Right renal pelvis (tissue), 4 donors: ENCODE measurements around the gene TNS4. TPM values are rescaled to one million over a fixed set of nuclear protein-coding genes. Genes with fewer than 3 reads are reported as not detected.

ENCODE experiments used
- DNase-seq, 4 donors: peaks; one replicate each; pipeline ENCODE4 v3.0.0-alpha.2; 2013; ENCODE audit warnings: low read depth in 4 of 4, low spot score in 3 of 4, missing footprints in 1 of 4
- polyA plus RNA-seq, 4 donors: library from polyadenylated mRNA; unstranded; fragments of 120-200 nt; gene quantifications; one replicate each; pipeline ENCODE4 v1.2.1, GENCODE V29; 2013; ENCODE audit not compliant: insufficient read length in 4 of 4

Gene TNS4
- polyA plus RNA-seq, 4 donors: 0.14 TPM; not detected in 2

- no peak for DNase-seq
Observed at GRCh38 chr17:40443988-40444899, 57.2 kb downstream of the TNS4 start.

GRCh38 chr17:40443196-40443987 lies 58.0 kb downstream of the TNS4 start, which contains the start of gene IGFBP4:
Gene IGFBP4 (plus strand): TSS chr17:40443450. CDS start chr17:40443736, 286 bp downstream.
- no peak for DNase-seq

DNA sequence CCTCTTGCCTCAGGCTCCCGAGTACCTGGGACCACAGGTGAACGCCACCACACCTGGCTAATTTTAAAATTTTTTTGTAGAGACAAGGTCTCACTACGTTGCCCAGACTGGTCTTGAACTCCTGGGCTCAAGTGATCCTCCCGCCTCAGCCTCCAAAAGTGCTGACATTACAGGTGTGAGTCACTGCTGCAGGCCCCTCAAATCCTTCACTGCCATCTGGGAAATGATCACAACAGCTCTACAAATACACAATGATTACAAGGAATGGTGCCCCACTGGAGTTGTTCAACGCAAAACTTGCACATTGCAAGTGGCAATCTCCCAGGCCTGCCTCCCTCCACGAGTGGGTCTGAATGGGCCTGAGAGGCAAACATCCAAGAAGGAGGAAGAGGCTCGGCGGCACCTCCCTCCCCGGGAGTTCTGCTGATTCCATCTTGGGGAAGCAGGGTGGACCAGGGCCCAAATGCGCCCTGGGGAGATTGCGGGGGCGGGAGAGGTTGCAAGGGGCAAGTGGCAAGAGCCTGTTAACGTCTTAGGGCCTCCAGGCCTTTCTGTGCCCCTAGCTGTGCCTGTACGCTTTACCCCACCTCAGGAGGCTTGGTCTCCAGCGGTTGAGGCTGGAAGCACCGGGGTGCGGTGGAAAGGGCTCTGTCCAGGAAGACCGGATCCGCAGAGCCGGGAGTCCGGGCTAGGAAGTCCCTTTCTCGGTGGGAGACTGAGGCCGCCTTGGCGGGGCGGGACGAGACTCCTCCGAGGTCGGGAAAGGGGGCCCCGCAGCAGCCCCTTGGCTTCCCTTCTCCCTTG lies 58.8 kb downstream of the TNS4 start:
- no peak for DNase-seq

- DNase-seq: no peak
Observed at GRCh38 chr17:40440166-40440565, 61.3 kb downstream of the TNS4 start.

DNA sequence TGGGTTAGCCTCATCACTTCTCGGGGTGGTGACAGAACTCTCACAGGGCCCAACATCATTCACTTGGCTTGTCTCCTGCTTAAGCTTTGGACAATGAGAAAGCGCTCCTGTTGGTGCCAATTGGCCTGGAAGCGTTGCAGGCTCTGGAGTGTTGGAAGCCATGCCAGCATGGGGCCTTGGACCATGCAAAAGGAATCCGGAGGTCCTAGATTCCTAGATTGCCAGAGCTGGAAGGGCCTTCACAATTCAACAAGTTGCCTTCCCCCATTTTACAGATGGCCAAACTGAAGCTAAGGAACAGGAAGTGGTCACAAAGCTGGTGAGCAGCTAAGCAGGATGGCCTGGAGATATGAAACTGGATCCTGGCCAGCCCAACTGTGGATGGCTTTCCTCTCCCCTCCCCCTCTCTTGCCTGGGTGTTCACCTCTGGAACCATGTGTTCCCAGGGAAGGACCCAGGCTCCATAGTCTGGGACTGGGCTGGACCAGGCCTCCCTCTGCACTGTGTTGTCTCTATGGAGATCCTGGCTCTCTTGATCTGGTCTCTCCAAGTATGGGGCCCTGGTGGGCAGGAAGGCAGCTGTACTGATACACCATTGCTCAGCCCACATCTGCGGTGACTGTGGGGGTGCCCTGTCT lies 64.2 kb downstream of the TNS4 start:
- DNase-seq: no peak

GRCh38 chr17:40436636-40437035 lies 64.8 kb downstream of the TNS4 start:
- no peak for DNase-seq

DNA sequence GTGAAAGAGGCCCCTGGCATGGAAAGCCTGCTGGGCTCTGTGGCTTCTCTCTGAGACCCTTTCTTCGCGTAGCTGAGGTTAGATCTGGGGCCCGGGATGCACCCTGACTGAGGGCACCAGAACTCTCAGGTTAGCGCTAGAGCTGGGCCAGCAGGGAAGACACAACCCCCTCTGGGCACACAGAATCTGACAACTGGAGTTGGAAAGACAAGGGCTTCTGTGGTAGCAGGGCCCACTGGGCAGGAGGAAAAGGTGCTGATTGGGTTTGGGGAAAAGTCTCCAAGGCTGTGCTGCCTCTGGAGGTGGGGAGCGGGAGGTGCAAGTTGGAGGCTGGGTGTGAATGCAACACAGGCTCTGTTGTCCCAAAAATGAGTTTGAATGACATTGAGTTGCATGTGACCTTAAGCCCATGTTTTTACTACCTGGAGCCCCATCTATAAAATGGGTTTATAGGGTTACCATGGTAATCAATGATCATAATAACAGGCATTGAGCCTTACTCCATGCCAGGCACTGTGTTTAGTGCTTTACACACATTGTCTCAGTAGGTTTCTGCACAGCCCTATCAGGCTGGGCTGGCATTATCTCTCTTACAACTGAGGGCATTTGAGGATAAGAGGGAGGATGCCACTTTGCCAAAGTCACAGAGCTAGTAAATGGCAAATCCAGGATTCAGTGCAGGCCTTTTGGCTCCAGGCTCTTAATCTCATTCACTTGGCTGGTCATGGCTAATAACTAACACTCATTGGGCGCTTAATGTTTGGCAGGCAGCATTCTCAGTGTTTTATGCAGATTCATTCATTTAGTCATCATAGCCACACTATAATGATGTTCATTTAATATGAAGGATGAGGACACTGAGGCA lies 67.6 kb downstream of the TNS4 start:
- DNase-seq: no peak

GRCh38 chr17:40432864-40433528 lies 68.4 kb downstream of the TNS4 start:
- DNase-seq: no peak

DNA sequence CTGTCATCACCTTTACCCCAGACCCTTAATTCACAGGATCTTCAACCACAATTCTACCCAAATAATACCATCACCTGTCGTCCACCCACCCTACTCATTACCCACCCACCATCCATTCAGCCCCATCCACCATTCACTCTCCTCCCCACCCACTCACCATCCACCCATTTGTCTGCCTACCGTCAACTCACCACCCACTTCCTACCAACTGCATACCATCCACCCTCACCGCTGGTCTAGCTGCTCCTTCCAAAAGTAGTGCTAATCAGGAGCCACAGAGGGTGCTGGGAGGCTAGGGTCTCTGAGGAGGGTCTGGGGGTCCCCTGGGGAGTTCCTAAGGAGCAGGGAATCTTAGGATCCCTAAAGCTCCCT lies 70.2 kb downstream of the TNS4 start:
- DNase-seq: no peak

DNA sequence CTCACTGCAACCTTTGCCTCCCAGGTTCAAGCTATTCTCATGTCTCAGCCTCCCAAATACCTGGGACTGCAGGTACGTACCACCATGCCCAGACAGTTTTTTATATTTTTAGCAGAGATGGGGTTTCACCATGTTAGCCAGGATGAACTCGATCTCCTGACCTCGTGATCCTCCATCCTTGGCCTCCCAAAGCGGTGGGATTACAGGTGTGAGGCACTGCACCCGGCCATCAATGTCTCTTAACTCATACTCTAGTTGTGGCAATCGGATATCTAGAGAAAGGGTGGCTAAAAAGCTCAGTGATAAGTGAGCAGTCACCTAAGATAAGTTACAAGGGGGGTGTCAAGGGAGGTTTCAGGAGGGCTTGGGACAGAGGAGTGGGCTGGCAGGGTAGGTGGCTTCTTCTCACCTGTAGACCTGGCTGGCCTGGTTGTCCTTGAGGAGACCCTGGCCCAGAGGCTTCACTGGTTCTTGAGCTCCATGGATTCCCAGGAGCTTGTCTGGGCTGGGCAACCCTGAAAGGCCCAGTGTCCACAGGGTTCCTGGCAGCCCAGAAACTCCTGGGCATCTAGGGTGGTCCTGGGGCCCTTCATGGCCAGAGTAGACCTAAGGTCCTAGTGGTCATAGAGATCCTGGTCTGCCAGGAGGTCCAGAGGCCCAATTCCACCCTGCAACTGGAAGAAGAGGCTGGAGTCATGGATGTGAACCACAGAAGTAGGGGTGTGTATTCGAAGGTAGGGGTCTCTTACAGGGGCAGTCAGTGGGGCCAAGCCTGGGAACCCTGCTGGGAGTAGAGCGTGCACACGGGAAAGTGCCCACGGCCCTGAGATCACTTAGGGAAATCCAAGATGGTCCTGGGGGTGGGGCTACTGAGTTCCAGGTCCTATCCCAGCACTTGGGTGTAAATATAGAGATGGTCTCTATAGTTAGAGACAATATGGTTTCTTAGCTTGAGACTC lies 70.9 kb downstream of the TNS4 start:
- DNase-seq: no peak

DNA sequence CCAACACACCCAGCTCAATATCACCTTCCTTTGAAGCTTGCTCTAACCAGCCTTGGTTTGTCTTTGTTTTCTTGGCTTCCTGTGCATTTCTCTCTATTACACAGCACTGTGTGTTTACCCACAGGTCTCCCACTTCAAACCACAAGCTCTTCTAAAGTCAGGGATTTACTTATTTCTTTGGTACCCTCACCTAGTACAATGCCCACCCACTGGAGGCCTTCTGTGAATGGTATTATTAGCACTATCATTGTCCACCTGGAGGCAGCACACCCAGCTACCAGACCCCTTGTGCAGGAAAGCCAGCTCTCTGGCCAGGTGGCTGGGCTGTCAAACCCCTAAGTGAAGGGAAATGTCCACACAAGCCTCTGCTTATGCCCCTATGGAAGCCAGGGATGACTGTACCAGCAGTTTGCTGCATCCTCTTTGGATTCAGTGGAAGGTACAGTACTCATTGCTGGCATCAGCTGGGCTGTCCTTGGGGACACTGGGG lies 74.4 kb downstream of the TNS4 start:
- no peak for DNase-seq

Other genes with a start within 250 kb of the TNS4 start
- gene CDC6, start 213.7 kb downstream of the TNS4 start, polyA plus RNA-seq: 10 to 100 TPM; 21.9 to 24.5 (median 24.3) TPM
- gene RARA, start 192.4 kb downstream of the TNS4 start, polyA plus RNA-seq: 10 to 100 TPM; 36.1 to 39.1 (median 38.5) TPM
- under 1 TPM in 2 of 4 donors, not detected in 2; 0.14 to 0.18 TPM for gene GJD3, start 136.9 kb downstream of the TNS4 start, polyA plus RNA-seq
- gene TOP2A, start 83.7 kb downstream of the TNS4 start, polyA plus RNA-seq: 100 to 1,000 TPM; 164 to 196 (median 176) TPM
- 100 to 1,000 TPM; 338 to 424 (median 366) TPM for gene IGFBP4, start 58.2 kb downstream of the TNS4 start, polyA plus RNA-seq
- under 1 TPM; 0.24 to 0.45 (median 0.42) TPM for gene CCR7, start 63.8 kb upstream of the TNS4 start, polyA plus RNA-seq
- 100 to 1,000 TPM; 252 to 315 (median 279) TPM for gene SMARCE1, start 146.2 kb upstream of the TNS4 start, polyA plus RNA-seq
- gene KRT222, start 163.6 kb upstream of the TNS4 start, polyA plus RNA-seq: under 1 TPM in 3 of 4 donors, not detected in 1; 0.09 to 0.27 (median 0.21) TPM
- under 1 TPM in 1 of 4 donors, not detected in 3; 0.04 TPM for gene KRT24, start 202.1 kb upstream of the TNS4 start, polyA plus RNA-seq